HG03025 (cell line): ENCODE data around the gene ANK2.

Experiments used
- ATAC-seq: cut with Tn5 transposase; IDR thresholded peaks from one replicate; pipeline ENCODE4 v1.9.1; 2021; ENCODE audit warnings: mild to moderate bottlenecking, moderate library complexity; ENCODE audit not compliant: unreplicated experiment, low FRiP score

ANK2 gene

GRCh38 chr4:113273721-113274220 lies 224.3 kb downstream of the ANK2 start:
- no peak for ATAC-seq

GRCh38 chr4:113276464-113277170 lies 227.2 kb downstream of the ANK2 start:
- ATAC-seq = no peak

GRCh38 chr4:113278324-113278934 lies 229.0 kb downstream of the ANK2 start:
- ATAC-seq = peak; percentile 94

GRCh38 chr4:113285501-113285900 lies 236.0 kb downstream of the ANK2 start:
- ATAC-seq = no peak

- ATAC-seq = no peak
These were observed 238.8 kb downstream of the ANK2 start for GRCh38 chr4:113288257-113288656.

- ATAC-seq = no peak
These were observed 239.2 kb downstream of the ANK2 start for GRCh38 chr4:113288696-113289095.

- no peak for ATAC-seq
These were observed 240.3 kb downstream of the ANK2 start for GRCh38 chr4:113289766-113290165.

- no peak for ATAC-seq
These were observed 241.2 kb downstream of the ANK2 start for GRCh38 chr4:113290666-113291065.

- ATAC-seq = no peak
These were observed 243.1 kb downstream of the ANK2 start for GRCh38 chr4:113292371-113293042.

GRCh38 chr4:113293043-113293560 lies 243.6 kb downstream of the ANK2 start:
- no peak for ATAC-seq

- ATAC-seq = no peak
These were observed 244.2 kb downstream of the ANK2 start for GRCh38 chr4:113293674-113294073.

GRCh38 chr4:113294908-113295307 lies 245.5 kb downstream of the ANK2 start:
- ATAC-seq = no peak

GRCh38 chr4:113300471-113300928 lies 251.0 kb downstream of the ANK2 start:
- ATAC-seq = no peak

- no peak for ATAC-seq
These were observed 252.6 kb downstream of the ANK2 start for GRCh38 chr4:113302051-113302450.

GRCh38 chr4:113303315-113303714 lies 253.9 kb downstream of the ANK2 start:
- ATAC-seq = no peak

- ATAC-seq = no peak
These were observed 261.6 kb downstream of the ANK2 start for GRCh38 chr4:113311047-113311446.

- ATAC-seq = no peak
These were observed 263.1 kb downstream of the ANK2 start for GRCh38 chr4:113312529-113312928.

- ATAC-seq = no peak
These were observed 265.0 kb downstream of the ANK2 start for GRCh38 chr4:113314426-113314825.

GRCh38 chr4:113316879-113317278 lies 267.4 kb downstream of the ANK2 start:
- peak; percentile 94 for ATAC-seq

- no peak for ATAC-seq
These were observed 268.1 kb downstream of the ANK2 start for GRCh38 chr4:113317523-113317922.

- ATAC-seq = no peak
These were observed 273.3 kb downstream of the ANK2 start for GRCh38 chr4:113322736-113323135.
